Esophagus muscularis mucosa (tissue), 2 donors: Measurements from ENCODE around the gene ZNF780B.

Experiments
- EP300 ChIP-seq: sonication (generic); formaldehyde crosslinking; IDR thresholded peaks from one replicate; pipeline ENCODE4 v1.6.1; 2017; ENCODE audit warnings: antibody characterized with exemption
- POLR2A ChIP-seq: fragments of 450-650 bp; IDR thresholded peaks from one replicate; pipeline ENCODE4 v1.6.1; 2017; ENCODE audit warnings: antibody characterized with exemption, moderate library complexity, mild to moderate bottlenecking, low read depth

DNA sequence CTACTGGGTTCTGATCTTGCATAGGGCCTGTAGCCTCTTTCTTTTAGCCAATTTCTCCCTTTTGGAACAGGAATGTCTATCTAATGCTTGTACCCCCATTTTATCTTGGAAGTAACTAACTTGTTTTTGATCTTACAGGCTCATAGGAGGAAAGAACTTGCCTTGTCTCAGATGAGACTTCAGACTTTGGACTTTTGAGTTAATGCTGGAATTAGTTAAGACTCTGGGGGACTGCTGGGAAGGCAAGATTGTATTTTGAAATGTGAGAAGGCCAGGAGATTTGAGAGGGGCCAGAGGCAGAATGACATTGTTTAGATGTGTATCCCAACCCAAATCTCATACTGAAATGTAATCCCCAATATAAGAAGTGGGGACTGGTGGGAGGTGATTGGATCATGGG is 61.7 kb downstream of the ZNF780B start:
- TF ChIP-seq POLR2A: no peak
- TF ChIP-seq EP300: no peak
